PFSK-1 (cell line): ENCODE results near the gene FOXO3.

ENCODE experiments used
- FOXP2 ChIP-seq: optimal IDR thresholded peaks from 2 replicates; pipeline ENCODE3; 2011; ENCODE audit warnings: borderline replicate concordance, control low read depth, inconsistent platforms; ENCODE audit not compliant: insufficient read depth; ENCODE audit errors: extremely low read length, extremely low read depth
- POLR2AphosphoS5 ChIP-seq: IDR thresholded peaks from 2 replicates; pipeline ENCODE4 v1.6.1; 2012; ENCODE audit warnings: low read depth, mild to moderate bottlenecking, control low read depth, low read length, moderate library complexity
- REST ChIP-seq, 2 experiments: IDR thresholded peaks; 2 replicates each; pipeline versions ENCODE4 v1.6.1 to v1.8.0; 2011 to 2012; ENCODE audit warnings: low read depth in 2 of 2, low read length in 2 of 2, control low read depth in 1 of 2, inconsistent platforms in 1 of 2, mild to moderate bottlenecking in 1 of 2, moderate library complexity in 1 of 2; ENCODE audit not compliant: insufficient read depth in 1 of 2
- SIN3A ChIP-seq: IDR thresholded peaks from 2 replicates; pipeline ENCODE4 v1.6.1; 2012; ENCODE audit warnings: mild to moderate bottlenecking, low read length, moderate library complexity, borderline replicate concordance; ENCODE audit not compliant: insufficient read depth
- TAF1 ChIP-seq: IDR thresholded peaks from 2 replicates; pipeline ENCODE4 v1.6.1; 2012; ENCODE audit warnings: low read length, control low read depth, borderline replicate concordance; ENCODE audit not compliant: insufficient read depth

- no peak for TF ChIP-seq TAF1
- TF ChIP-seq POLR2AphosphoS5: no peak
- TF ChIP-seq SIN3A: no peak
- no peak for TF ChIP-seq REST (IDR thresholded peaks at IDR 0.05; ENCODE audit: insufficient read depth in 1 of 2, low read depth in 2 of 2, low read length in 2 of 2)
- TF ChIP-seq FOXP2: no peak
These were observed 2.6 kb downstream of the FOXO3 start for GRCh38 chr6:108563292-108563691.
